BJ (cell line): Measurements from ENCODE around the gene MAPK9. TPM values are rescaled to one million over a fixed set of nuclear protein-coding genes. Genes with fewer than 3 reads are reported as not detected.

Source experiments
- CTCF ChIA-PET: fragments of 350-600 bp; formaldehyde crosslinking; extraction: SDS; loops from one replicate; lab custom pipeline; 2021; ENCODE audit warnings: antibody characterized with exemption, inconsistent platforms; lab: Yijun Ruan, JAX
- POLR2A ChIA-PET: fragments of 300-600 bp; sonication (Branson Sonifier 250); formaldehyde crosslinking; extraction: SDS; loops from one replicate; lab custom pipeline; 2021; ENCODE audit warnings: antibody characterized with exemption; lab: Charles Lee
- DNase-seq: peaks from one replicate; pipeline ENCODE4 v3.0.0-alpha.2; 2011; ENCODE audit warnings: low read depth
- H3K27me3 ChIP-seq: 2 replicates; pipeline ENCODE4 v1.6.0; 2011; ENCODE audit warnings: low read length; ENCODE audit not compliant: control insufficient read depth, insufficient read depth
- H3K36me3 ChIP-seq: 2 replicates; pipeline ENCODE4 v1.5.1; 2011; ENCODE audit warnings: low read length; ENCODE audit not compliant: control insufficient read depth, insufficient read depth
- H3K4me3 ChIP-seq: 2 replicates; pipeline ENCODE4 v1.5.1; 2011; ENCODE audit warnings: low read depth, mild to moderate bottlenecking, control low read depth, low read length
- CTCF ChIP-seq: IDR thresholded peaks from 2 replicates; pipeline ENCODE4 v1.5.1; 2011; ENCODE audit warnings: low read depth, mild to moderate bottlenecking, control low read depth, inconsistent platforms, low read length, moderate library complexity; ENCODE audit not compliant: insufficient read depth
- polyA plus RNA-seq: library from polyadenylated mRNA; depleted of rRNA; stranded (reverse); fragments of >200 nt; gene quantifications from 2 replicates; pipeline ENCODE4 v1.2.3, GENCODE V29; 2011

MAPK9 gene
- polyA plus RNA-seq, 1 experiment, result 35.0 TPM

- no peak overlapping the region for H3K4me3 ChIP-seq
- no peak for DNase-seq
- H3K36me3 ChIP-seq, result 0 out of 2 replicates have a peak, but pooled peaks cover 1% of the 10 kb centered on the region
- POLR2A ChIA-PET, result interaction anchor here (0.6 kb wide), 1 partner anchor 81 kb away, joined by 6 read pairs; no protein-coding TSS in a partner anchor
- CTCF ChIA-PET, result interaction anchor here (0.5 to 6.4 kb wide), 23 partner anchors 8 to 724 kb away, joined by 3 to 43 read pairs (median 4); partner anchors contain the start of genes GFPT2 and MAPK9
- no peaks in the 10 kb centered on the region for H3K27me3 ChIP-seq
- peak; percentile 76 for TF ChIP-seq CTCF
These were observed 36.6 kb upstream of the MAPK9 start for GRCh38 chr5:180328296-180329137.

GRCh38 chr5:180326989-180327565, 35.2 kb upstream of the MAPK9 start:
- DNase-seq, result no peak
- no peak for TF ChIP-seq CTCF
- H3K27me3 ChIP-seq, result no peaks in the 10 kb centered on the region
- 0 out of 2 replicates have a peak, but pooled peaks cover 1% of the 10 kb centered on the region for H3K36me3 ChIP-seq
- no peak overlapping the region for H3K4me3 ChIP-seq
- POLR2A ChIA-PET, result no interaction called here
- CTCF ChIA-PET, result interaction anchor here (0.6 to 6.4 kb wide), 3 partner anchors 12 to 33 kb away, joined by 3 to 43 read pairs (median 27); no protein-coding TSS in a partner anchor

GRCh38 chr5:180324601-180324950, 32.7 kb upstream of the MAPK9 start:
- ChIA-PET POLR2A (no interaction called here), CTCF (interaction anchor here (0.8 to 6.4 kb wide), 4 partner anchors 9 to 32 kb away, joined by 3 to 43 read pairs (median 3); no protein-coding TSS in a partner anchor)
- DNase-seq, result no peak
- no peaks in the 10 kb centered on the region for H3K27me3 ChIP-seq
- no peak overlapping the region for H3K4me3 ChIP-seq
- no peak for TF ChIP-seq CTCF
- H3K36me3 ChIP-seq, result 0 out of 2 replicates have a peak, but pooled peaks cover 1% of the 10 kb centered on the region

- H3K27me3 ChIP-seq, result no peaks in the 10 kb centered on the region
- POLR2A ChIA-PET, result no interaction called here
- CTCF ChIA-PET, result interaction anchor here (0.8 to 6.4 kb wide), 3 partner anchors 9 to 31 kb away, joined by 3 to 43 read pairs (median 3); no protein-coding TSS in a partner anchor
- 0 out of 2 replicates have a peak, but pooled peaks cover 1% of the 10 kb centered on the region for H3K36me3 ChIP-seq
- no peak for TF ChIP-seq CTCF
- H3K4me3 ChIP-seq, result no peak overlapping the region
- DNase-seq, result no peak
These were observed 32.2 kb upstream of the MAPK9 start for GRCh38 chr5:180323941-180324600.
